Frontal cortex (tissue), 4 donors: ENCODE measurements around the gene SPTA1. TPM values are rescaled to one million over a fixed set of nuclear protein-coding genes. Genes with fewer than 3 reads are reported as not detected.

Source experiments
- DNase-seq, 2 donors: peaks; one replicate each; pipeline ENCODE4 v3.0.0; 2012; ENCODE audit warnings: low spot score in 2 of 2
- FAIRE-seq: peaks from 2 replicates; lab custom pipeline; 2012; peaks lifted over from hg19 to GRCh38; lab: Jason Lieb, UNC
- total RNA-seq: library from RNA; depleted of rRNA; stranded (reverse); fragments of >200 nt; gene quantifications from one replicate; pipeline ENCODE4 v1.2.3, GENCODE V29; 2014
- donor health status: control.
- donor health status: control.
- donor health status: control.

Gene SPTA1
- total RNA-seq, 1 donor from 2014 or later, result 0.82 TPM

DNA sequence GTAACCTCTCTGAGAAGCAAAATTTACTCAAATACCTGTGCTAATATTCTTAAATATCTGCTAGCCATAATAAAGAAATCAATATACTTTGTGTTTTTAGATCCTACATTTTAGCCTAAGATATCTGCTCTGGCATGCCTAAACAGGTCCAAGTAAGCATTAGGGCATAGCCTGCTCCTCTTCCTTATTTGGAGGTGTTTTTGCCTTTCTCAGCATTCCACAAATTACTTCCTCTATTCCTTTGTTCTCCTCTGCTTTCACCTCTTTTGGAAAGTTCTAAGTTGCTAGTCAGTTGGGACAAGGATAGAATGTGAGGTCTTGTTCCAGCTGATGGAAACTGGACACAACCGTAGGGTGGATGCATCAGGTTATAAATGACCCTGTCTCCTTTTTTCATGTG lies 99.6 kb downstream of the SPTA1 start:
- DNase-seq (no peak), FAIRE-seq (no peak)

DNA sequence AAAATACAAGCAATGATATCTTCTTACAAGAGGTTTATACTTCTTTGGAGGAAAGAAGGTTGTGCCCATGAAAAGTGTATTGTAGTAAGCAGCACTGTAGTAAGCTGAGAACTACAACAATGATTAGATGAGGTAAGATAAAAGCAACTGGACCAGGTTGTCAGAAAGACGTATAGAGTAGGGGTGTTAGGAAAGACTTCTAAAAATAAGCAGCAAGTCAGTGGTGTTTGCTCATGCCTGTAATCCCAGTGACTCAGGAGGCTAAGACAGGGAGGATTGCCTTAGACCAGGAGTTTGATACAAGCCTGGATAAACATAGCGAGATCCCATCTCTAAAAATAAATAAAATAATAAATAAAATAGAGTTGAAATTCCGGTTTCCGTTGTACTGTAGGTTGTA lies 102.6 kb downstream of the SPTA1 start:
- DNase-seq (no peak), FAIRE-seq (no peak)

GRCh38 chr1:158579733-158580132 lies 106.8 kb downstream of the SPTA1 start, which contains the start of gene OR10X1:
OR10X1 (minus strand) TSS chr1:158579899; CDS start chr1:158579899, 0 bp downstream.
- FAIRE-seq, result no peak
- DNase-seq, result no peak

DNA sequence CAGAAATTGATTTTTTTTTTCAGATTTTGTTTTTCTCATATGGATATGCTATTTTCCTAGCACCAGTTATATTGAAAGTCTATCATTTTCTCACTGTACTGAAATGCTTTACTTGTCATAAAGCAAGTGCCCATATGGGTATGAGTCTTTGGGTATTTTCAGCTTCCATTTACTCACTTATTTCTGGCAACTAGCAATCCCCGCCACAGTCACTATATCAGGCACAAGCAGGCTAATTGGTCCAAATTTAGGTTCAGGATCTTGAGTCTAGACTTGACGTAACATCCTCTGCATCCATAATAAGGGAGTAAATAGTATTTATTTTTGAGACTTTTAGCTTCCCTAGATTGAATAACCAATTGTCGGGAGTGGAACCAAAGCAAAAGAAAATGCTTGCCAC lies 109.0 kb downstream of the SPTA1 start:
- no peak for FAIRE-seq
- DNase-seq, result no peak

GRCh38 chr1:158572226-158572625 lies 114.3 kb downstream of the SPTA1 start:
- FAIRE-seq, result no peak

DNA sequence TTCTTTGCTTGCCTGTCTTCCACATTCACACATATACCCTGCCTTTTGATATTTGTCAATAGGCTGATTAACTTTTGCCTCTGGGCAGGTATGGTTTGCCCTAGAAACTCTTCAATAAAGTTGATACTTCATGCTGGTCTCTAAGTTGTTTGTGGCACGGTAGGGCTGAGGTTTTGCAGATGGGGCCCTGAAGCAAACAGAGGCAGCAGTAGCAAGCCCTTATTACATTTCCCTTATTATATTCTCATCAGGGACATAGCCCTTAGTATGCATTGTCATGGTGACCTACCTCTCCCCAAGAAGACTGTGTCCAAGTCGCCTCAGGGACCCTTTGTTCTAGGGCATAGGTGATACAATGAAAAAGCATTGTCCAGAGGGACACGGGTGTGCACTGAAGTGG lies 116.0 kb downstream of the SPTA1 start, which contains the start of gene OR6P1:
TSS of gene OR6P1 (minus strand) at position 101 of the 400 bp plus-strand sequence. CDS start 6,976 bp downstream, outside the sequence.
- DNase-seq, result no peak
- FAIRE-seq, result no peak

More at GRCh38 chr1:158572226-158572625, 114.3 kb downstream of the SPTA1 start:
- DNase-seq, result no peak

GRCh38 chr1:158564608-158565007 lies 121.9 kb downstream of the SPTA1 start:
- FAIRE-seq (no peak), DNase-seq (no peak)

DNA sequence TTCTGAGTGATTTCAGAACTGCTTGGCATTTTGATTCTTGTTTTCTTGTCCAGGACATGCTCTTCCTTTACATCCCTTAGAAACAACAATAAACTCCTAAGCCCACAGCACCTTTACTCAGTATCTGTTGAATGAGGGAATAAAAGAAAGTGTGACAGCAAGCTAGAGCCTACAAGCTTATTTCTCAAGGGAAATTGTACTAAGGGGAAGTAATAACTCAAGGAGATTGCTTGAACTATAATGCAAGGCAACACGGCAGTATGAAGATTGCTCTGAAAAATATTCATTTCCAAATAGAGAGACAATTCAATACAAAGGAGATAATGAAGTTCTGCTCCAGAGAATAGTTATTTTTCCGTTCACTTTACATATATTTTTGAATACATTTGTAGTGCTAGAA lies 122.7 kb downstream of the SPTA1 start:
- FAIRE-seq, result no peak

More for the DNA sequence above, 122.7 kb downstream of the SPTA1 start:
- DNase-seq, result no peak

Other genes starting within 250 kb of the SPTA1 start
- not detected for gene OR10K1, start 224.9 kb downstream of the SPTA1 start, total RNA-seq
- not detected for gene OR10R2, start 214.5 kb downstream of the SPTA1 start, total RNA-seq
- gene OR6Y1, start 132.3 kb downstream of the SPTA1 start, total RNA-seq, result not detected
- not detected for gene OR6P1, start 116.1 kb downstream of the SPTA1 start, total RNA-seq
- not detected for gene OR10X1, start 106.8 kb downstream of the SPTA1 start, total RNA-seq
- not detected for gene OR10Z1, start 81.4 kb downstream of the SPTA1 start, total RNA-seq
- gene OR6K2, start 13.9 kb upstream of the SPTA1 start, total RNA-seq, result not detected
- not detected for gene OR6K3, start 34.0 kb upstream of the SPTA1 start, total RNA-seq
- not detected for gene OR6K6, start 68.0 kb upstream of the SPTA1 start, total RNA-seq
- gene OR6N1, start 85.5 kb upstream of the SPTA1 start, total RNA-seq, result not detected
- gene OR6N2, start 94.5 kb upstream of the SPTA1 start, total RNA-seq, result not detected
- gene MNDA, start 144.6 kb upstream of the SPTA1 start, total RNA-seq, result 2.0 TPM
- not detected for gene PYHIN1, start 244.8 kb upstream of the SPTA1 start, total RNA-seq